ENCODE measurements around the gene SCYGR4.

DNA sequence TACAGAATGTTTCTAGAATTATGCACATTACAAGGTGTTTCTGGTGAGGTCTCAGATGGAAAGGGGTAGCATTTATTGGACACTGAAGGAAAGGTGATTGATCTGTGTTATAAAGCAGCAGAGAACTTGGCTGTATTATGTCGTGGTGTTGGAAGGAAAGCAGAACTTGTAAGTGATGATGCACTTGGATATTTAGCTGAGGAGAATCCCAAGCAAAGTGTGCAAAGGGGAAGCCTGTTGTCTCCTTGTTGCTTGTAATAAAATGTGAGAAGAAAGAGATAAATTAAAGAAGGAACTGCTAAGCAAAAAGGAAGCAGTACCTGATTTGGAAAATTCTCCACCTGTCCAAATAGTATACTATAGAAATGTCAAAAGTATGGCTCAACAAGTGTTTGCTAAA, 37.1 kb downstream of the SCYGR4 start:
- TF ChIP-seq, protein P1, sequence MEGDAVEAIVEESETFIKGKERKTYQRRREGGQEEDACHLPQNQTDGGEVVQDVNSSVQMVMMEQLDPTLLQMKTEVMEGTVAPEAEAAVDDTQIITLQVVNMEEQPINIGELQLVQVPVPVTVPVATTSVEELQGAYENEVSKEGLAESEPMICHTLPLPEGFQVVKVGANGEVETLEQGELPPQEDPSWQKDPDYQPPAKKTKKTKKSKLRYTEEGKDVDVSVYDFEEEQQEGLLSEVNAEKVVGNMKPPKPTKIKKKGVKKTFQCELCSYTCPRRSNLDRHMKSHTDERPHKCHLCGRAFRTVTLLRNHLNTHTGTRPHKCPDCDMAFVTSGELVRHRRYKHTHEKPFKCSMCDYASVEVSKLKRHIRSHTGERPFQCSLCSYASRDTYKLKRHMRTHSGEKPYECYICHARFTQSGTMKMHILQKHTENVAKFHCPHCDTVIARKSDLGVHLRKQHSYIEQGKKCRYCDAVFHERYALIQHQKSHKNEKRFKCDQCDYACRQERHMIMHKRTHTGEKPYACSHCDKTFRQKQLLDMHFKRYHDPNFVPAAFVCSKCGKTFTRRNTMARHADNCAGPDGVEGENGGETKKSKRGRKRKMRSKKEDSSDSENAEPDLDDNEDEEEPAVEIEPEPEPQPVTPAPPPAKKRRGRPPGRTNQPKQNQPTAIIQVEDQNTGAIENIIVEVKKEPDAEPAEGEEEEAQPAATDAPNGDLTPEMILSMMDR (IDR thresholded peaks at IDR 0.05), result no peak
- TF ChIP-seq POLR2A (IDR thresholded peaks at IDR 0.05), result no peak
